Astrocyte (in vitro differentiated cells and primary cell): ENCODE measurements around the gene RUNX1. TPM values are rescaled to one million over a fixed set of nuclear protein-coding genes. Genes with fewer than 3 reads are reported as not detected.

Experiments
- DNase-seq: peaks from one replicate; pipeline ENCODE4 v3.0.0-alpha.2; 2010; ENCODE audit warnings: low read depth
- FAIRE-seq: peaks from 2 replicates; lab custom pipeline; 2011; peaks lifted over from hg19 to GRCh38; lab: Jason Lieb, UNC
- H2AFZ ChIP-seq: 2 replicates; pipeline ENCODE4 v1.6.0; 2012; ENCODE audit warnings: low read depth, low read length, inconsistent platforms
- H3K27ac ChIP-seq: 2 replicates; pipeline ENCODE4 v1.5.1; 2011; ENCODE audit warnings: low read depth, low read length, inconsistent platforms
- H3K27me3 ChIP-seq: 2 replicates; pipeline ENCODE4 v1.6.0; 2011; ENCODE audit warnings: low read length, inconsistent platforms; ENCODE audit not compliant: insufficient read depth
- H3K36me3 ChIP-seq: 2 replicates; pipeline ENCODE4 v1.5.1; 2011; ENCODE audit warnings: low read length, inconsistent platforms; ENCODE audit not compliant: insufficient read depth
- H3K4me1 ChIP-seq: 2 replicates; pipeline ENCODE4 v1.5.1; 2011; ENCODE audit warnings: low read length, inconsistent platforms; ENCODE audit not compliant: insufficient read depth
- H3K4me2 ChIP-seq: 2 replicates; pipeline ENCODE4 v1.6.0; 2012; ENCODE audit warnings: low read length, inconsistent platforms
- H3K4me3 ChIP-seq: 2 replicates; pipeline ENCODE4 v1.5.1; 2011; ENCODE audit warnings: low read depth, mild to moderate bottlenecking, low read length, inconsistent platforms; ENCODE audit not compliant: insufficient read depth
- H3K79me2 ChIP-seq: 2 replicates; pipeline ENCODE4 v1.6.0; 2012; ENCODE audit warnings: mild to moderate bottlenecking, low read length, inconsistent platforms; ENCODE audit not compliant: insufficient read depth
- H3K9ac ChIP-seq: 2 replicates; pipeline ENCODE4 v1.6.0; 2012; ENCODE audit warnings: mild to moderate bottlenecking, low read length, inconsistent platforms
- H3K9me3 ChIP-seq: 2 replicates; pipeline ENCODE4 v1.5.1; 2012; ENCODE audit warnings: low read depth, mild to moderate bottlenecking, low read length, inconsistent platforms; ENCODE audit not compliant: insufficient read depth
- H4K20me1 ChIP-seq: 2 replicates; pipeline ENCODE4 v1.6.0; 2012; ENCODE audit warnings: low read length, inconsistent platforms; ENCODE audit not compliant: insufficient read depth
- H3K27ac Mint-ChIP-seq: one replicate; pipeline ENCODE4 v1.8.0; 2021; ENCODE audit warnings: mild to moderate bottlenecking, mixed read lengths; ENCODE audit not compliant: unreplicated experiment
- H3K27me3 Mint-ChIP-seq: one replicate; pipeline ENCODE4 v1.8.0; 2021; ENCODE audit warnings: low read depth, mixed read lengths; ENCODE audit not compliant: unreplicated experiment
- H3K36me3 Mint-ChIP-seq: one replicate; pipeline ENCODE4 v1.8.0; 2021; ENCODE audit warnings: low read depth, mixed read lengths; ENCODE audit not compliant: unreplicated experiment
- H3K4me1 Mint-ChIP-seq: one replicate; pipeline ENCODE4 v1.8.0; 2021; ENCODE audit warnings: low read depth, mixed read lengths; ENCODE audit not compliant: unreplicated experiment
- H3K4me3 Mint-ChIP-seq: one replicate; pipeline ENCODE4 v1.8.0; 2021; ENCODE audit warnings: mild to moderate bottlenecking, moderate library complexity, mixed read lengths; ENCODE audit not compliant: unreplicated experiment
- H3K9me3 Mint-ChIP-seq: one replicate; pipeline ENCODE4 v1.8.0; 2021; ENCODE audit warnings: mild to moderate bottlenecking, mixed read lengths; ENCODE audit not compliant: unreplicated experiment
- EZH2 ChIP-seq: IDR thresholded peaks from 2 replicates; pipeline ENCODE4 v1.6.1; 2012; ENCODE audit warnings: mild to moderate bottlenecking, low read length, inconsistent platforms; ENCODE audit not compliant: insufficient read depth
- total RNA-seq: library from RNA; stranded (reverse); gene quantifications from 2 replicates; pipeline ENCODE4 v1.2.1, GENCODE V29; 2021
- TF ChIP-seq, protein P1 (sequence below): IDR thresholded peaks from 2 replicates; pipeline ENCODE4 v1.5.1; 2011; ENCODE audit warnings: low read depth, mild to moderate bottlenecking, inconsistent platforms, low read length, moderate library complexity; ENCODE audit not compliant: insufficient read depth

Gene RUNX1
- total RNA-seq, 1 donor from 2014 or later = 84.6 TPM

DNA sequence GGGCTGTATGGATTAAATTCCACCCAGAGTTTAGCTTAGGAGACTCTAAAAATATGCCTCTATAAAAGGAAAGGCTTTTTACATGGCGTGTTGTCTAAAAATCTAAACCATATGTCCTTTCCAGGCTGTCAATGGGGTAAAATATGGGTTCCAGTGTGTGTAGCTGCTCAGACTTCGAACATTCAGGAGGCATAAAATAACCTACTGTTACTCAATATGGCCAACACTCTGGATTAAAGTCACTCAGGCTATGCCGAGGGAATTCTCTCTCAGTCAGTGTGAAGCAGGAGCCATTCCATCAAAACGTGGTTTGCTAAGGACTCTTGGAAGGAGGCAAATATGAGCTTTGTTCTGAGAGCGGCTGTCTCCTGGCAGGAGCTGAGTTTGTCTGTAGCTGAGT is 135.3 kb downstream of the RUNX1 start:
- no peaks in the 10 kb centered on the region for H3K27me3 Mint-ChIP-seq
- no peaks in the 10 kb centered on the region for H4K20me1 ChIP-seq
- no peaks in the 10 kb centered on the region for H3K9me3 ChIP-seq
- no peak for FAIRE-seq
- peaks cover 19% of the 10 kb centered on the region for H3K4me1 ChIP-seq
- no peaks in the 10 kb centered on the region for H3K79me2 ChIP-seq
- H3K9ac ChIP-seq = no peak overlapping the region
- H3K9me3 Mint-ChIP-seq = no peaks in the 10 kb centered on the region
- no peak overlapping the region for H3K4me2 ChIP-seq
- TF ChIP-seq EZH2 = no peak
- TF ChIP-seq, protein P1, sequence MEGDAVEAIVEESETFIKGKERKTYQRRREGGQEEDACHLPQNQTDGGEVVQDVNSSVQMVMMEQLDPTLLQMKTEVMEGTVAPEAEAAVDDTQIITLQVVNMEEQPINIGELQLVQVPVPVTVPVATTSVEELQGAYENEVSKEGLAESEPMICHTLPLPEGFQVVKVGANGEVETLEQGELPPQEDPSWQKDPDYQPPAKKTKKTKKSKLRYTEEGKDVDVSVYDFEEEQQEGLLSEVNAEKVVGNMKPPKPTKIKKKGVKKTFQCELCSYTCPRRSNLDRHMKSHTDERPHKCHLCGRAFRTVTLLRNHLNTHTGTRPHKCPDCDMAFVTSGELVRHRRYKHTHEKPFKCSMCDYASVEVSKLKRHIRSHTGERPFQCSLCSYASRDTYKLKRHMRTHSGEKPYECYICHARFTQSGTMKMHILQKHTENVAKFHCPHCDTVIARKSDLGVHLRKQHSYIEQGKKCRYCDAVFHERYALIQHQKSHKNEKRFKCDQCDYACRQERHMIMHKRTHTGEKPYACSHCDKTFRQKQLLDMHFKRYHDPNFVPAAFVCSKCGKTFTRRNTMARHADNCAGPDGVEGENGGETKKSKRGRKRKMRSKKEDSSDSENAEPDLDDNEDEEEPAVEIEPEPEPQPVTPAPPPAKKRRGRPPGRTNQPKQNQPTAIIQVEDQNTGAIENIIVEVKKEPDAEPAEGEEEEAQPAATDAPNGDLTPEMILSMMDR = no peak
- H3K27ac Mint-ChIP-seq = no peak overlapping the region
- H3K36me3 ChIP-seq = no peaks in the 10 kb centered on the region
- H3K27me3 ChIP-seq = no peaks in the 10 kb centered on the region
- H3K4me1 Mint-ChIP-seq = peaks cover 30% of the 10 kb centered on the region
- H3K4me3 Mint-ChIP-seq = no peak overlapping the region
- no peak overlapping the region for H2AFZ ChIP-seq
- H3K27ac ChIP-seq = no peak overlapping the region
- H3K4me3 ChIP-seq = no peak overlapping the region
- no peak for DNase-seq
- peaks cover 15% of the 10 kb centered on the region for H3K36me3 Mint-ChIP-seq

DNA sequence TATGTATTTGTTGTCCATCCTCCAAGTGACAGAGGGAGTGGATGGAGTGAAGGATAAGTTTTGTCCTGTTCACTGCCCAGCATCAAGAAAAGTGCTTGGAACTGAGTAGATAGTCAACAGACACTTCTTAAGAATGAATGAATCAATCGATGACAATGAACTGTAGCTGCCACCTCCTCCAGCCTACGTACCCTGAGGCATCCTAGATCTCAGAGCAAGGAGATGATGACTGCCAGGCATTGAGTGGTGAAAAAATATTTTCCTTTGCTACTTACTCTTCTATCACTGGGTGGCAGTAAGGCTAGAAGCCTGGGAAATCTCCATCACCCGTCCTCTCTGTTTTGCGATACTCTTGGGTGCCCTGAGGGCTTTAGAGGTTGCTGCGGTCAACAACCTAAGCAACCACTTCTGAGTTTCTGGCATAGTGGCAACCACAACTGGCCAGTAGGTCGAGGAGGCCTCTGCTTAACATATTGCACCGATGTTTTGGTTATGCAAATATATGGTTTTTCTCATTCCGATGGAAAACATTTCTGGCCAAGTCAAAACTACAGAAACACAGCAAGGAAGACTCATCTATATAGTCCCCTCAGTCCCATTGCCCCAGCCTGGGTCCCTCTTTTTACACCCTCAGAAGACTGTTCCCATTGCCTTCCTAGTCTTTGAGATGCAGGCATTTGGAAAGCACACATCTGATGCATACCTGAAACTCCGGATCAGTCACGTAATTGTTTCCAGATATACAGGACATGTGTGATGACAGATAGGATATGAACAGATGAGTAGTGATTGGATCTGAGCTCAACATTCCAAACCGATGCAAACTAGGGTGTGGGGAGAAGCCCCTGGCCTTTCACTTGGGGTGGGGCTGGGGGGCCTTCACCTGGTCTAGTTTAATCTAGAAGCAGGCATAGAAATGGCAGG is 136.8 kb downstream of the RUNX1 start:
- DNase-seq (no peak), FAIRE-seq (no peak)
- Histone ChIP-seq H3K4me3 (no peak overlapping the region), H3K4me2 (no peak overlapping the region), H3K9ac (no peak overlapping the region), H3K4me1 (peaks cover 19% of the 10 kb centered on the region), H2AFZ (no peak overlapping the region), H3K36me3 (no peaks in the 10 kb centered on the region), H3K27ac (no peak overlapping the region), H3K9me3 (no peaks in the 10 kb centered on the region), H3K27me3 (no peaks in the 10 kb centered on the region), H3K79me2 (no peaks in the 10 kb centered on the region), H4K20me1 (no peaks in the 10 kb centered on the region)
- no peaks in the 10 kb centered on the region for H3K9me3 Mint-ChIP-seq
- peaks cover 12% of the 10 kb centered on the region for H3K36me3 Mint-ChIP-seq
- no peaks in the 10 kb centered on the region for H3K27me3 Mint-ChIP-seq
- H3K27ac Mint-ChIP-seq = no peak overlapping the region
- TF ChIP-seq EZH2 = no peak
- TF ChIP-seq, protein P1 = no peak
- peak overlapping the region; percentile 51 for H3K4me3 Mint-ChIP-seq
- H3K4me1 Mint-ChIP-seq = peaks cover 36% of the 10 kb centered on the region

DNA sequence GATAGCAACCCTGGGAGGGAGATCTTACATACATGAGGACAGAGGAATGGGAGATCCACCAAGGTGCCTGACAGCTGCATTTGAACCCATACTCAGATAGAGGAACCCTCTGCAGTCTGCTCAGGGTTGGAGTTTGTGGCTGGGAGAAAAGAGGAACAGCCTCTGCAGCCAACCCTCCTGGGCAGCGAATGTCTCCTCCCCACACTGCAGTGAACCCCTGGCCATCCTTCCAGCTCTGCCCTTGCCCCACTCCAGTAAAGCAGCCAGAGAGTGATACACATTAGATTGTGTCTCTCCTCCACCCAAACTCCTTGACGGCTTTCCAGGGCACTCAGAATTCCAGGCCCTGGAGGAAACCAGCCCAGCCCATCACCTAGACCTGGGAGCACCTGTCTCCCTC is 137.7 kb downstream of the RUNX1 start:
- no peaks in the 10 kb centered on the region for H4K20me1 ChIP-seq
- H3K4me2 ChIP-seq = no peak overlapping the region
- H3K36me3 ChIP-seq = no peaks in the 10 kb centered on the region
- TF ChIP-seq, protein P1 = no peak
- TF ChIP-seq EZH2 = no peak
- H3K4me3 Mint-ChIP-seq = no peak overlapping the region
- H3K4me1 ChIP-seq = peaks cover 15% of the 10 kb centered on the region
- H3K36me3 Mint-ChIP-seq = peaks cover 12% of the 10 kb centered on the region
- FAIRE-seq (no peak), DNase-seq (no peak)
- no peaks in the 10 kb centered on the region for H3K79me2 ChIP-seq
- no peak overlapping the region for H3K9ac ChIP-seq
- H3K9me3 Mint-ChIP-seq = no peaks in the 10 kb centered on the region
- H3K27me3 Mint-ChIP-seq = no peaks in the 10 kb centered on the region
- no peak overlapping the region for H2AFZ ChIP-seq
- no peak overlapping the region for H3K4me3 ChIP-seq
- peaks cover 30% of the 10 kb centered on the region for H3K4me1 Mint-ChIP-seq
- no peaks in the 10 kb centered on the region for H3K27me3 ChIP-seq
- no peaks in the 10 kb centered on the region for H3K9me3 ChIP-seq
- H3K27ac ChIP-seq = no peak overlapping the region
- H3K27ac Mint-ChIP-seq = peak overlapping the region; percentile 62
